Endothelial cell of umbilical vein (primary cell): Measurements from ENCODE around the gene RAB3B. TPM values are rescaled to one million over a fixed set of nuclear protein-coding genes. Genes with fewer than 3 reads are reported as not detected.

Source experiments
- BruUV-seq: library from RNA; stranded (reverse); fragments of 400-500 nt; replicated peaks from 2 replicates; lab custom pipeline; 2021; lab: Mats Ljungman, UMichigan
- CTCF ChIA-PET: fragments of 300-600, 350-600 bp; sonication (Branson Sonifier 250); formaldehyde crosslinking; loops from one replicate; lab custom pipeline; 2021; ENCODE audit warnings: antibody characterized with exemption, inconsistent platforms; lab: Charles Lee
- POLR2A ChIA-PET: fragments of 300-600, 350-600 bp; sonication (Branson Sonifier 250); formaldehyde crosslinking; loops from one replicate; lab custom pipeline; 2021; ENCODE audit warnings: antibody characterized with exemption, inconsistent platforms; lab: Charles Lee
- DNase-seq: peaks from one replicate; pipeline ENCODE4 v3.0.0-alpha.2; 2011; ENCODE audit warnings: low read depth, low spot score
- FAIRE-seq: peaks from 2 replicates; lab custom pipeline; 2011; peaks lifted over from hg19 to GRCh38; lab: Jason Lieb, UNC
- H2AFZ ChIP-seq: 2 replicates; pipeline ENCODE4 v1.6.0; 2012; ENCODE audit warnings: low read depth, low read length, control low read depth, inconsistent platforms
- H3K27ac ChIP-seq: 2 replicates; pipeline ENCODE4 v1.5.1; 2011; ENCODE audit warnings: low read depth, mild to moderate bottlenecking, control low read depth, low read length, moderate library complexity; ENCODE audit not compliant: insufficient read depth
- H3K27me3 ChIP-seq, 2 experiments: 2 replicates each; pipeline versions ENCODE4 v1.6.0 to v1.6.1; 2011; ENCODE audit warnings: low read length in 2 of 2, mixed read lengths in 1 of 2; ENCODE audit not compliant: control insufficient read depth in 2 of 2, insufficient read depth in 2 of 2
- H3K36me3 ChIP-seq, 2 experiments: 2 replicates in 1 of 2; 3 replicates in 1 of 2; pipeline ENCODE4 v1.5.1; 2011; ENCODE audit warnings: low read length in 2 of 2, mild to moderate bottlenecking in 1 of 2, moderate library complexity in 1 of 2; ENCODE audit not compliant: control insufficient read depth in 2 of 2, insufficient read depth in 2 of 2; ENCODE audit errors: extremely low read depth in 1 of 2
- H3K4me1 ChIP-seq: 3 replicates; pipeline ENCODE4 v1.5.1; 2011; ENCODE audit warnings: mild to moderate bottlenecking, low read length; ENCODE audit not compliant: control insufficient read depth, insufficient read depth; ENCODE audit errors: extremely low read depth
- H3K4me2 ChIP-seq: 2 replicates; pipeline ENCODE4 v1.6.1; 2011; ENCODE audit warnings: low read length, control low read depth, mixed read lengths; ENCODE audit not compliant: insufficient read depth
- H3K4me3 ChIP-seq, 3 experiments: fragments of 200-600 bp in 1 of 3; sonication (generic), shearing (Covaris generic) in 1 of 3; replicated peaks in 1 of 3; 2 replicates each; pipeline ENCODE4 v1.5.1; 2011 to 2016; ENCODE audit warnings: control low read depth in 3 of 3, low read length in 3 of 3, mild to moderate bottlenecking in 2 of 3, inconsistent platforms in 1 of 3, low read depth in 1 of 3, moderate library complexity in 1 of 3; ENCODE audit not compliant: insufficient read depth in 1 of 3
- H3K79me2 ChIP-seq: 2 replicates; pipeline ENCODE4 v1.6.0; 2012; ENCODE audit warnings: low read length, inconsistent platforms; ENCODE audit not compliant: control insufficient read depth, insufficient read depth
- H3K9ac ChIP-seq: replicated peaks from 2 replicates; pipeline ENCODE3; 2011; ENCODE audit warnings: low read length, control low read depth; ENCODE audit not compliant: insufficient read depth; ENCODE audit errors: extremely low read depth
- H3K9me1 ChIP-seq: replicated peaks from 3 replicates; pipeline ENCODE4 v1.6.0; 2011; ENCODE audit warnings: mild to moderate bottlenecking, low read length; ENCODE audit not compliant: control insufficient read depth, insufficient read depth; ENCODE audit errors: extremely low read depth
- H3K9me3 ChIP-seq: replicated peaks from 2 replicates; pipeline ENCODE4 v1.5.1; 2012; ENCODE audit warnings: low read length, inconsistent platforms; ENCODE audit not compliant: control insufficient read depth, insufficient read depth
- H4K20me1 ChIP-seq: replicated peaks from 2 replicates; pipeline ENCODE3; 2011; ENCODE audit warnings: mild to moderate bottlenecking, low read length; ENCODE audit not compliant: control insufficient read depth, insufficient read depth; ENCODE audit errors: extremely low read depth
- EZH2 ChIP-seq: IDR thresholded peaks from 2 replicates; pipeline ENCODE4 v1.6.1; 2012; ENCODE audit warnings: borderline replicate concordance, low read depth, mild to moderate bottlenecking, moderate library complexity, low read length, inconsistent platforms; ENCODE audit not compliant: severe bottlenecking
- JUN ChIP-seq: IDR thresholded peaks from 2 replicates; pipeline ENCODE4 v1.6.1; 2011; ENCODE audit warnings: borderline replicate concordance, low read depth; ENCODE audit not compliant: insufficient read length, insufficient read depth
- MAX ChIP-seq: IDR thresholded peaks from 2 replicates; pipeline ENCODE4 v1.6.1; 2011; ENCODE audit not compliant: insufficient read depth, insufficient read length
- POLR2A ChIP-seq: IDR thresholded peaks from 2 replicates; pipeline ENCODE4 v1.6.1; 2012; ENCODE audit warnings: low read depth, mild to moderate bottlenecking, control low read depth, low read length
- POLR2AphosphoS5 ChIP-seq: IDR thresholded peaks from 2 replicates; pipeline ENCODE4 v1.6.1; 2012; ENCODE audit warnings: low read depth, mild to moderate bottlenecking, control low read depth, low read length, moderate library complexity; ENCODE audit not compliant: insufficient read depth
- dilution Hi-C: fragments of 300-500 bp; cut with MboI; formaldehyde crosslinking; loops from one replicate; pipeline ENCODE4 v1.15.0; 2019; ENCODE audit warnings: low sequenced_read_pairs; ENCODE audit not compliant: extremely low pct_ligation_motif_present
- intact Hi-C: fragments of 100-400 bp; cut with micrococcal nuclease; formaldehyde crosslinking; loops from one replicate; pipeline ENCODE4 v1.10.0; 2022
- polyA plus RNA-seq, 4 experiments: library from polyadenylated mRNA; depleted of rRNA in 3 of 4; stranded (reverse) in 3 of 4; unstranded in 1 of 4; fragments of >200 nt; gene quantifications; 2 replicates each; pipeline versions ENCODE4 v1.2.1 to v1.2.3, GENCODE V29; 2011 to 2012; ENCODE audit warnings: missing spikeins in 1 of 4
- total RNA-seq: library from RNA; stranded (reverse); gene quantifications from 2 replicates; pipeline ENCODE4 v1.2.3, GENCODE V29; 2021

RAB3B gene
- total and polyA plus RNA-seq, 2 donors (not counting 3 experiments of a cell fraction or from before 2014, with no cell fraction given), result 4.1 to 10.4 TPM

GRCh38 chr1:51906306-51907078 is 84.0 kb downstream of the RAB3B start:
- ChIA-PET POLR2A (no interaction called here), CTCF (interaction anchor here (1.1 kb wide), 1 partner anchor 9 kb away, joined by 6 read pairs; no protein-coding TSS in a partner anchor)
- Histone ChIP-seq H3K4me3 (no peak overlapping the region), H2AFZ (no peak overlapping the region), H3K9ac (no peak overlapping the region), H4K20me1 (no peaks in the 10 kb centered on the region), H3K79me2 (no peaks in the 10 kb centered on the region), H3K27me3 (no peaks in the 10 kb centered on the region), H3K36me3 (no peaks in the 10 kb centered on the region), H3K4me1 (no peaks in the 10 kb centered on the region), H3K9me1 (no peaks in the 10 kb centered on the region), H3K9me3 (no peaks in the 10 kb centered on the region), H3K27ac (no peak overlapping the region), H3K4me2 (no peak overlapping the region)
- dilution Hi-C loops (no loop called here), intact Hi-C loops (no loop called here)
- BruUV-seq, result no TSS peak
- TF ChIP-seq JUN, result no peak
- DNase-seq (no peak), FAIRE-seq (no peak)

- Histone ChIP-seq H3K36me3 (no peaks in the 10 kb centered on the region), H3K9me1 (no peaks in the 10 kb centered on the region), H2AFZ (no peak overlapping the region), H4K20me1 (no peaks in the 10 kb centered on the region), H3K4me1 (peaks cover 17% of the 10 kb centered on the region), H3K27ac (no peak overlapping the region), H3K79me2 (no peaks in the 10 kb centered on the region), H3K4me3 (no peak overlapping the region), H3K4me2 (no peak overlapping the region), H3K9me3 (no peaks in the 10 kb centered on the region), H3K27me3 (no peaks in the 10 kb centered on the region), H3K9ac (no peak overlapping the region)
- POLR2A ChIA-PET, result no interaction called here
- CTCF ChIA-PET, result interaction anchor here (1.1 kb wide), 1 partner anchor 97 kb away, joined by 3 read pairs; no protein-coding TSS in a partner anchor
- DNase-seq (no peak), FAIRE-seq (no peak)
- intact Hi-C loops, result no loop called here
- dilution Hi-C loops, result no loop called here
- no TSS peak for BruUV-seq
- no peak for TF ChIP-seq POLR2AphosphoS5
- no peak for TF ChIP-seq MAX
- TF ChIP-seq JUN, result no peak
- no peak for TF ChIP-seq EZH2
- no peak for TF ChIP-seq POLR2A
Measured at GRCh38 chr1:51902456-51902855, 88.0 kb downstream of the RAB3B start.
